IPS-NIHi11 (cell line): Measurements from ENCODE around the gene FAM177A1.
"Not testable (repeated sequence)": the region's sequence is repeated elsewhere in the genome, so short reads cannot be mapped to it uniquely, and the experiment has no call there.

ENCODE experiments used
- DNase-seq: peaks from one replicate; pipeline ENCODE4 v3.0.0; 2012; ENCODE audit warnings: mixed read lengths, low spot score

FAM177A1 gene

GRCh38 chr14:35046048-35046750 is at the start of gene FAM177A1:
TSS of gene FAM177A1 (plus strand) at chr14:35046272. CDS start at chr14:35046464, 192 bp downstream.
- DNase-seq = peak; percentile 99

- no peak for DNase-seq
Observed at GRCh38 chr14:34997762-34998161, 48.3 kb upstream of the FAM177A1 start.

- DNase-seq = no peak
Observed at GRCh38 chr14:34999500-34999899, 46.6 kb upstream of the FAM177A1 start.

- DNase-seq = no peak
Observed at GRCh38 chr14:35001621-35002020, 44.5 kb upstream of the FAM177A1 start.

GRCh38 chr14:35004839-35005238 is 41.2 kb upstream of the FAM177A1 start:
- no peak for DNase-seq

- no peak for DNase-seq
Observed at GRCh38 chr14:35016568-35016967, 29.5 kb upstream of the FAM177A1 start.

- no peak for DNase-seq
Observed at GRCh38 chr14:35020713-35021112, 25.4 kb upstream of the FAM177A1 start.

- no peak for DNase-seq
Observed at GRCh38 chr14:35028435-35028834, 17.6 kb upstream of the FAM177A1 start.

GRCh38 chr14:35032562-35032961 is 13.5 kb upstream of the FAM177A1 start:
- no peak for DNase-seq

- DNase-seq = no peak
Observed at GRCh38 chr14:35034440-35034833, 11.6 kb upstream of the FAM177A1 start.

- DNase-seq = not testable (repeated sequence)
Observed at GRCh38 chr14:35034944-35035554, 11.0 kb upstream of the FAM177A1 start.

- DNase-seq = not testable (repeated sequence)
Observed at GRCh38 chr14:35038312-35038711, 7.8 kb upstream of the FAM177A1 start.

GRCh38 chr14:35042632-35043031 is 3.4 kb upstream of the FAM177A1 start:
- DNase-seq = no peak

GRCh38 chr14:35043046-35043445 is 3.0 kb upstream of the FAM177A1 start:
- DNase-seq = no peak

GRCh38 chr14:35044939-35045797 is 904 bp upstream of the FAM177A1 start:
- no peak for DNase-seq

- no peak for DNase-seq
Observed at GRCh38 chr14:35045798-35046047, 349 bp upstream of the FAM177A1 start.

- DNase-seq = no peak
Observed at GRCh38 chr14:35046751-35047536, 872 bp downstream of the FAM177A1 start.

- DNase-seq = no peak
Observed at GRCh38 chr14:35047976-35048513, 2.0 kb downstream of the FAM177A1 start.

- DNase-seq = no peak
Observed at GRCh38 chr14:35050652-35051051, 4.6 kb downstream of the FAM177A1 start.

- DNase-seq = no peak
Observed at GRCh38 chr14:35051796-35052195, 5.7 kb downstream of the FAM177A1 start.

GRCh38 chr14:35052637-35053036 is 6.6 kb downstream of the FAM177A1 start:
- no peak for DNase-seq
